Skeletal muscle satellite cell (primary cell): ENCODE results near the gene FMN1.
A peak's percentile ranks its signal among the peaks of the same experiment; 100 is the strongest.

Experiments
- H3K27me3 ChIP-seq: 2 replicates; pipeline ENCODE4 v1.7.0; 2013; ENCODE audit warnings: low read length; ENCODE audit not compliant: control insufficient read depth, insufficient read depth
- H3K36me3 ChIP-seq: 2 replicates; pipeline ENCODE4 v1.7.0; 2013; ENCODE audit warnings: mild to moderate bottlenecking, control low read depth, low read length; ENCODE audit not compliant: insufficient read depth
- H3K4me1 ChIP-seq: 2 replicates; pipeline ENCODE4 v1.7.0; 2013; ENCODE audit warnings: low read length; ENCODE audit not compliant: control insufficient read depth, insufficient read depth
- H3K4me2 ChIP-seq: 2 replicates; pipeline ENCODE4 v1.7.0; 2013; ENCODE audit warnings: mild to moderate bottlenecking, low read length
- H3K4me3 ChIP-seq: 2 replicates; pipeline ENCODE4 v1.7.0; 2013; ENCODE audit warnings: low read length
- H3K9ac ChIP-seq: 2 replicates; pipeline ENCODE4 v1.7.0; 2013; ENCODE audit warnings: mild to moderate bottlenecking, low read depth, low read length, moderate library complexity
- H3K9me3 ChIP-seq: replicated peaks from 2 replicates; pipeline ENCODE4 v1.7.0; 2013; ENCODE audit warnings: mild to moderate bottlenecking, control low read depth, low read length

The FMN1 gene

GRCh38 chr15:32825219-32825618 lies 369.3 kb downstream of the FMN1 start:
- no peaks in the 10 kb centered on the region for H3K36me3 ChIP-seq
- H3K9me3 ChIP-seq = no peaks in the 10 kb centered on the region
- H3K4me2 ChIP-seq = peak overlapping the region; percentile 75

DNA sequence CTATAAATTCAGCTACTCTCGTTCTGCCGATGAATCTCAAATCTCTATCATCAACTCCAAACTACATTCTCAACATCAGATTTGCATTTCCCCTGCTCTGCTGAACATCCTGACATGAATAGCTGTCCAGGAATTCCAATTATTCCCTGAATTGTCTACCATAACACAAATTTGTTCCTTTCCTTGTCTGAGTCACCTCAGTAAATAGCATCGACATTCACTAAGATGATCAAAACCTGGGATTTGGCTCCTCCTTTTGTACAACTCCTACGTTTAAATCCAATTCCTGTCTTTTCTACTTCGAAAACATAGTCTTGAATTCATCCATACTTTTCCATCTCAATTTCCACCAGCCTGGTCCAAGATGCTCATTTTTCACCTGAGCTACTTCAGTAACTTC lies 369.7 kb downstream of the FMN1 start:
- H3K4me3 ChIP-seq = peak overlapping the region; percentile 39
- peak overlapping the region; percentile 75 for H3K4me2 ChIP-seq
- no peaks in the 10 kb centered on the region for H3K27me3 ChIP-seq

More at GRCh38 chr15:32825219-32825618, 369.3 kb downstream of the FMN1 start:
- Histone ChIP-seq H3K4me3 (peak overlapping the region; percentile 39), H3K4me1 (peaks cover 69% of the 10 kb centered on the region), H3K27me3 (no peaks in the 10 kb centered on the region), H3K9ac (peak overlapping the region; percentile 83)

DNA sequence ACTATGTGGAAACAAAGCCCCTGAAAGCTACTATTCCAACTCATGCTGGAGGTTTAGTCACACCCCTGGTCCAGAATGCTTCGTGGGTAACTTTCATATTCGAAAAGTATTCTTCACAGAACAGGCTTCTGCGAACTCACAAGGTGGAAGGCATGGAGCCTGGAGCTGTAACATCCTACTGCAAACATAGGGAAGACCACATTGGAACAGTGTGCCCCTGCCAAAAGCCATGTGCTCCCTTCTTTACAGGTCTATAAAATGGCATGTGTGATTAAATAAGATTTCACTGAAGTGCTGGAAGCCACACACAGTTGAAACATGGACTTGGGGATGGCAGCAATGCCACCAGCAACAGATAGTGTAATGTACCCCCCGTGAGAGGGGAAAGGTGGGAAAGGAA lies 370.8 kb downstream of the FMN1 start:
- Histone ChIP-seq H3K4me1 (peaks cover 69% of the 10 kb centered on the region), H3K9me3 (no peaks in the 10 kb centered on the region), H3K4me2 (no peak overlapping the region), H3K4me3 (no peak overlapping the region), H3K36me3 (no peaks in the 10 kb centered on the region), H3K27me3 (no peaks in the 10 kb centered on the region), H3K9ac (peak overlapping the region; percentile 76)

More for the DNA sequence above, 369.7 kb downstream of the FMN1 start:
- H3K36me3 ChIP-seq = no peaks in the 10 kb centered on the region
- H3K4me1 ChIP-seq = peaks cover 69% of the 10 kb centered on the region
- H3K9me3 ChIP-seq = no peaks in the 10 kb centered on the region
- H3K9ac ChIP-seq = peak overlapping the region; percentile 83

DNA sequence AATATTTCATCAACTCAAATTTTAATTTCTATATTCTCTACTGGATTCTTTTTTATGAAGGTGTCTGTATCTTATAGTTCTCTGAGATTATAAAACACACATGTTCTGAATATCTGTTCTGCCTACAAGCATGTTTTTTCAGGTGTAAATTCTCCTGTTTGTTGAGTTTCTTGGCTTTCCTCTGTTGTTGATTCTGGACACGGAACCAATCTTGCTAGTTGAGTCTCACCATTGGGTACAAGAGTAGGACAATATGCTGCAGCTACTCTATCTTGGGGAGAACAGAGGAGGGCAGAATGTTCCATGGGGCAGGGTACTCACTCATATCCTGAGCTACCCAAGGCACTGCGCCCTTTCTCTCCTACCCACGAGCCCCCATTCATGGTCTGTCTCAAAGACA lies 371.8 kb downstream of the FMN1 start:
- Histone ChIP-seq H3K4me1 (peaks cover 70% of the 10 kb centered on the region), H3K9ac (no peak overlapping the region), H3K9me3 (no peaks in the 10 kb centered on the region), H3K36me3 (no peaks in the 10 kb centered on the region), H3K4me3 (no peak overlapping the region), H3K4me2 (no peak overlapping the region), H3K27me3 (no peaks in the 10 kb centered on the region)

DNA sequence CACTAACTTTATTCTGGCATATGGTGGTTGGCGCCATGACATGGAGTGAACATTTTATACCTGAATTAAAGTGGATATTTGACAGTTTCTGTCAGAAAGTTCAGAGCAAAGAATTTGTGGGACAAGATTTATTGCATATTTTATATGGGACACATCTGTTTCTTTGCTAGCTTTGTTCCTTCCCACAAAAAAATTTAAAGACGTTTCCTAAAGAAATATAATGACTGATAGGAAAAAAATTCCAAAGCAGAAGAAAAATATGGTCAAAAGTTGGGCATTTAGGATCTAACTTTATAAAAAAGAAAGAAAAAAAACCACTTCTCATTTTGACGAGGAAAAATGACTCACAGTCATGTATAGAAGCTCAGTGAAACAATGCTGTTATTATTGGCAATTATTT lies 375.1 kb downstream of the FMN1 start:
- Histone ChIP-seq H3K9me3 (no peaks in the 10 kb centered on the region), H3K4me1 (peaks cover 48% of the 10 kb centered on the region), H3K4me3 (peak overlapping the region; percentile 34), H3K9ac (peak overlapping the region; percentile 71), H3K4me2 (peak overlapping the region; percentile 68), H3K36me3 (no peaks in the 10 kb centered on the region), H3K27me3 (no peaks in the 10 kb centered on the region)

DNA sequence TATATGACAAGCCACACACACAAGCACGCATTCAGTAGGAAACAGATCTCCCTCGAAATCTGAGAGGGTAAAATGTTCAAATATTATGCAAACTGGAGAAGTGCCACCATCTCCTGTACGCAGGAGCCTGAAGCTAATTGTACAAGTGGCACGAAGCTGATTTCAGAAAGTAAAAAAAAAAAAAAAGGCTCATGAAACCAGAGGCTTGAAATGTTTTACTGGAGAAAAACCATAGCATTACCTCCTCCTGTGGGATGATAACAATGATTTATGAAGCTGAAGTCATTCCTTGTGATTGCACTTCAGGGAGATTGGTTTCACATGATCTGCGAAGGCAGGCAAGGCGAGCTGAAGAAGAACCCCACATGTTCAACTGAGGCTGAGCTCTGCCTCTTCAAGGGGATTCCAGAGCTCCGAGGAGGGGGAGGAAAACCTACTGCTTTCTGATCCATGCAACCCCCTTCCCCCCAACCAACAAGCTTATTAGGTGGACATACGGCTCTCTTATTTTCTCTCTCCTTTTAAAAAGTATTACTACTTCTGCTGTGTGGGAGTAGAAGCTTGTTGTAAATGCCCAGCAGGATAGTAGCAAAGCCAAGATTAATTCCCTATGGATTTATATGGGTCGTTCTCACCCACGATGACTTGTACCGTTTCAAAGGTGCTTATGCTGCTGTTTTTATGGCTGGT lies 375.6 kb downstream of the FMN1 start:
- peak overlapping the region; percentile 71 for H3K9ac ChIP-seq
- no peaks in the 10 kb centered on the region for H3K9me3 ChIP-seq
- peak overlapping the region; percentile 68 for H3K4me2 ChIP-seq
- peaks cover 43% of the 10 kb centered on the region for H3K4me1 ChIP-seq
- H3K36me3 ChIP-seq = no peaks in the 10 kb centered on the region
- H3K27me3 ChIP-seq = no peaks in the 10 kb centered on the region
- H3K4me3 ChIP-seq = peak overlapping the region; percentile 34

DNA sequence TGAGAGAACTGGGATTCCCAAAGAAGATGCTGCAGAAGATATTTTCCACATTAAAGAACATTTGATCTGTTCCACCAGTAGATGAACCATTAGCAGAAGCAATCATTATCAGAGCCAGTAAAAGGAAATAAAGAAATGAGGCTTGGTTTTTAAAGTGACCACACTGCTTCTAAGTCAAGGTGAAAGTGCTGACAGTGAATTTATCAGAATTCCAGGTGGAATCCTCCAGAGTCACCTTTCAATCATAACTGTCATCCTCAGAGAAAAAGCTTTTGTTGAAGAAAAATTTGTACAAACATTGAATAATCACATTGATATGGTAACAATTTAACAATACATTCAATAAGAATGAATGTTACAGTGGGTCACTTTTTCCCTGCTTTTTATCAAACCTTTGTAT lies 376.9 kb downstream of the FMN1 start:
- no peak overlapping the region for H3K9ac ChIP-seq
- H3K4me2 ChIP-seq = no peak overlapping the region
- no peaks in the 10 kb centered on the region for H3K9me3 ChIP-seq
- H3K36me3 ChIP-seq = no peaks in the 10 kb centered on the region
- no peak overlapping the region for H3K4me3 ChIP-seq
- no peaks in the 10 kb centered on the region for H3K27me3 ChIP-seq
- peaks cover 36% of the 10 kb centered on the region for H3K4me1 ChIP-seq

DNA sequence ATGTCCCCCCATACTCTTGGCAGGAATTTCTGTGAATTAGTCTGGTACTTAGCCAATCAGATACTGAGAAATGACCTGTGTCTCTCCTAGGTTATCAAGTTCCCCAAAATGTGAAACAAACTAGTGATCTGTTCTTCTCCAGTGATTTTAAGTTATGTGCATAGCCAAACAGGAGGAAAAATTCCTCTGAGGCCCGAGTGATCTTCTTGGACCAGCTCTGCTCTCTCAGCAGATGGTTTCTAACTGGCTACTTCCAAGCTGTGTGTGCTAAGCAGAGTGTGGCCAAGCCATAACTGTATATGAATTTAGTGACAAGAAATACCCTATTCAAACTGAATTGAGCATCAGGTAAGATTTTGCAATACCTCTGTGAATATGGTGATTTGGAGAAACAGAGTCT lies 387.2 kb downstream of the FMN1 start:
- peaks cover 6% of the 10 kb centered on the region for H3K4me1 ChIP-seq
- H3K9me3 ChIP-seq = peaks cover 7% of the 10 kb centered on the region
- no peak overlapping the region for H3K4me2 ChIP-seq
- H3K9ac ChIP-seq = no peak overlapping the region
- no peaks in the 10 kb centered on the region for H3K27me3 ChIP-seq
- H3K36me3 ChIP-seq = no peaks in the 10 kb centered on the region
- H3K4me3 ChIP-seq = no peak overlapping the region

- Histone ChIP-seq H3K4me3 (no peak overlapping the region), H3K36me3 (no peaks in the 10 kb centered on the region), H3K4me1 (peaks cover 14% of the 10 kb centered on the region), H3K4me2 (no peak overlapping the region), H3K27me3 (no peaks in the 10 kb centered on the region), H3K9ac (no peak overlapping the region), H3K9me3 (peaks cover 7% of the 10 kb centered on the region)
Measured at GRCh38 chr15:32803631-32804030, 390.9 kb downstream of the FMN1 start.

DNA sequence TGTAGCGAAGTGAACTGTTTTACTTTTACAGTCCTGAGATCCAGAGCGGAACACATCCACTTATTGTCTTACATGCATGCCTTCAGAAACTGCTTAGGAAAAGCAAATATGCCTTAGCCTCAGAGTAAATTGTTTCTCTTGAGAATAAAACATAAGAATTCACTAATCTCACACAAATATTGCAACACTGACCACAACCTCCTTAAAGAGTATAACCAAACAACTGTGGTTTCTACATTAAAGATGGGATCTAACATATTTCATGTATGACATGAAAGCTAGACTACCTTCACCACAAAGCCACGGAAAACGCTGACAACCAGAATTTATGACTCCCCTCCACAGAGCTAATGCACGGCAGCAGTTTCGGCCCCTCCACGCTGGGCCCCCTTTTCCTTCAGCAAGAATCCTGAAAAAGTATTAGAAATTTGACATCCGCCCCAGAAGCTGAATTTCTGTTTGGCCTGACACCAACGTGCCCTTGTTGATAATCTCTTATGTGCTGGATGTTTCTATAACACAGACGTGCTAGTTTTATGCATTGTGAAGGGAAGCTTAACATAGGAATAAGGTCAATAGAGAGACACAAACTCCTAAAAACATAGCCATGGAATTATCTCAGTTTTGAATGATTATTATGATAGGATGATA lies 392.1 kb downstream of the FMN1 start:
- Histone ChIP-seq H3K4me3 (no peak overlapping the region), H3K36me3 (no peaks in the 10 kb centered on the region), H3K4me2 (peak overlapping the region; percentile 55), H3K27me3 (no peaks in the 10 kb centered on the region), H3K9ac (peak overlapping the region; percentile 28), H3K9me3 (peaks cover 7% of the 10 kb centered on the region), H3K4me1 (peaks cover 14% of the 10 kb centered on the region)

- H3K4me3 ChIP-seq = no peak overlapping the region
- H3K4me2 ChIP-seq = no peak overlapping the region
- peaks cover 7% of the 10 kb centered on the region for H3K9me3 ChIP-seq
- H3K9ac ChIP-seq = no peak overlapping the region
- H3K4me1 ChIP-seq = peaks cover 14% of the 10 kb centered on the region
- H3K36me3 ChIP-seq = no peaks in the 10 kb centered on the region
- H3K27me3 ChIP-seq = no peaks in the 10 kb centered on the region
Measured at GRCh38 chr15:32799936-32800535, 394.5 kb downstream of the FMN1 start.
